GM19193 (cell line): ENCODE data around the gene TRAPPC2L.

Source experiments
- POLR2A ChIP-seq: IDR thresholded peaks from 4 replicates; pipeline ENCODE4 v1.6.1; 2011; ENCODE audit not compliant: insufficient read depth, insufficient read length; ENCODE audit errors: extremely low read depth

Gene TRAPPC2L

GRCh38 chr16:88906535-88907105 lies 49.7 kb downstream of the TRAPPC2L start:
- TF ChIP-seq POLR2A = no peak

DNA sequence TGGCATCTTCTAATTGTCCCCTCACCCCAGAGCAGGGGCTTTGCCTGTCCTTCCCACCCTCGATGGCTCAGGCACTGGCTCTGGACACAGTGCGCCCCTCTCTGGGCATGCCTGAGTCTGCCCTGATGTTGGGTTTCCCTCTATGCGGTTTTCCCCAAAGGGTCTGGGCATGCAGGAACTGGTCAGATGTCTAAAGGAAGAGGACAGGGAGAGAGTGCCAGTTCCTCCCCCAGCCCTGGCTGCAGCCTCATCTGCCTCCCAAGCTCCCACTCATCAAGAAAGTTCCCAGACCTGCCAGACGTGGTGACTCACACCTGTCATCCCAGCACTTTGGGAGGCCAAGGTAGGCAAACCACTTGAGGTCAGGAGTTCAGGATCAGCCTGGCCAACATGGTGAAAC lies 50.8 kb downstream of the TRAPPC2L start:
- no peak for TF ChIP-seq POLR2A

DNA sequence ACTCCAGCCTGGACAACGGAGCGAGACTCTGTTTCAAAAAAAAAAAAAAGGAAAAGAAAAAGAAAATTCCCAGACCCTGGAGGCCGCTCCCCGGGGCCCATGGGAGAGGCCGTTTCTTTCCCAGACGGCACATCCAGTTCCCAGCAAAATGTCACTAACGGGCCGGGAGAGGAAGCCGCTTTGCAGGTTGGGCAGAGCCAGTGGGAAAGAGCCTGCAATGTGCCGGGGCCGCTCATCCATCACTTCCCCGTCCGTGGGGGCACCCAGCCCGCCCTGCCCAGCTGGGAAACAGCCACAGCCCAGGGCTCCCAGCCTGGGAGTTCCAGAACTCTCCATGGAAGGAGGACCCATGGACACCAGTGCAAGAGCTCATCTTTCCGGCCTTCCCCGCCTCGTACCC lies 51.4 kb downstream of the TRAPPC2L start:
- TF ChIP-seq POLR2A = no peak

- no peak for TF ChIP-seq POLR2A
Measured at GRCh38 chr16:88909431-88910210, 52.7 kb downstream of the TRAPPC2L start.

- TF ChIP-seq POLR2A = no peak
Measured at GRCh38 chr16:88910284-88911135, 53.6 kb downstream of the TRAPPC2L start.

- TF ChIP-seq POLR2A = no peak
Measured at GRCh38 chr16:88911136-88911945, 54.4 kb downstream of the TRAPPC2L start.

DNA sequence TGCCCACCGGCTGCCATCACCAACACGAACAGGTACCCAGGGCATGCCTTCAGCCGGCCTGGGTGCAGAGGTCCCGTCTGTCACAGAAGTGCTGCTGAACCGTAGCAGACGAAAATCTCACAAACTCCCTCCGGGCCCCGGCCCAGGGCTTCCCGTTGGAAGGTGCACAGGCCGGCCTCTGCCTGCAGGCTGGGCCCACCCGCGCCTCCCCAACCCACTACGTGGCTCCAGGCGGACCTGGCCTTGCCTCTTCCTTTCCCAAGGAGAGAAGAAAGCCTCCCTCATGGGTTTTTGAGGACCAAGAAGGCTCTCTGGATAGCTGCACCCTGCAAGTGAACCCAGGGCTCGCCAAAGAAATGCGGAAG lies 55.0 kb downstream of the TRAPPC2L start:
- TF ChIP-seq POLR2A = no peak
